H1 (cell line): Measurements from ENCODE around the gene MRGPRE.

Experiments used
- EP300 ChIP-seq, 2 experiments: IDR thresholded peaks; 1 replicate in 1 of 2; 2 replicates in 1 of 2; pipeline ENCODE4 v1.6.1; 2011 to 2012; ENCODE audit warnings: low read depth in 2 of 2, low read length in 2 of 2, mild to moderate bottlenecking in 2 of 2, borderline replicate concordance in 1 of 2, inconsistent platforms in 1 of 2, moderate library complexity in 1 of 2
- FOSL1 ChIP-seq: IDR thresholded peaks from 2 replicates; pipeline ENCODE4 v1.6.1; 2011; ENCODE audit warnings: mild to moderate bottlenecking, low read depth, low read length, moderate library complexity; ENCODE audit not compliant: insufficient read depth
- HDAC6 ChIP-seq: IDR thresholded peaks from one replicate; pipeline ENCODE4 v1.7.1; 2012; ENCODE audit warnings: low read depth, mild to moderate bottlenecking, inconsistent platforms, low read length, moderate library complexity
- KDM5A ChIP-seq: fragments of 200-600 bp; IDR thresholded peaks from 2 replicates; pipeline ENCODE4 v1.7.1; 2012; ENCODE audit warnings: mild to moderate bottlenecking, low read length, inconsistent platforms, mixed read lengths
- MAFK ChIP-seq: IDR thresholded peaks from 2 replicates; pipeline ENCODE4 v1.6.1; 2012; ENCODE audit warnings: low read depth, mild to moderate bottlenecking, improper control_type of control experiment, low read length
- POLR2A ChIP-seq, 2 experiments: IDR thresholded peaks; 1 replicate in 1 of 2; 2 replicates in 1 of 2; pipeline ENCODE4 v1.6.1; 2011; ENCODE audit warnings: low read depth in 2 of 2, low read length in 2 of 2, mild to moderate bottlenecking in 2 of 2; ENCODE audit errors: control extremely low read depth in 1 of 2
- POLR2AphosphoS5 ChIP-seq: IDR thresholded peaks from 2 replicates; pipeline ENCODE4 v1.6.1; 2011; ENCODE audit warnings: low read depth, low read length
- POU5F1 ChIP-seq: IDR thresholded peaks from 2 replicates; pipeline ENCODE4 v1.6.1; 2011; ENCODE audit warnings: low read depth, mild to moderate bottlenecking, low read length, moderate library complexity
- RAD21 ChIP-seq, 2 experiments: IDR thresholded peaks in 1 of 2; conservative IDR thresholded peaks in 1 of 2; 2 replicates each; pipeline ENCODE4 v1.6.1; 2011; ENCODE audit warnings: low read depth in 2 of 2, low read length in 2 of 2, improper control_type of control experiment in 1 of 2, inconsistent platforms in 1 of 2, mild to moderate bottlenecking in 1 of 2, moderate library complexity in 1 of 2
- TAF1 ChIP-seq: IDR thresholded peaks from 2 replicates; pipeline ENCODE4 v1.6.1; 2011; ENCODE audit warnings: mild to moderate bottlenecking, low read depth, low read length
- TEAD4 ChIP-seq: IDR thresholded peaks from 2 replicates; pipeline ENCODE4 v1.6.1; 2012; ENCODE audit warnings: low read depth, low read length, inconsistent platforms, mixed read lengths
- TF ChIP-seq, protein P1 (sequence below): IDR thresholded peaks from 2 replicates; pipeline ENCODE4 v1.6.1; 2012; ENCODE audit warnings: inconsistent platforms
- TF ChIP-seq, protein P2 (sequence below), 3 experiments: IDR thresholded peaks; 1 replicate in 2 of 3; 2 replicates in 1 of 3; pipeline versions ENCODE4 v1.5.1 to v1.6.1; 2011; ENCODE audit warnings: low read length in 3 of 3, mild to moderate bottlenecking in 3 of 3, inconsistent platforms in 2 of 3, low read depth in 1 of 3, moderate library complexity in 1 of 3; ENCODE audit not compliant: insufficient read depth in 1 of 3; ENCODE audit errors: control extremely low read depth in 1 of 3

DNA sequence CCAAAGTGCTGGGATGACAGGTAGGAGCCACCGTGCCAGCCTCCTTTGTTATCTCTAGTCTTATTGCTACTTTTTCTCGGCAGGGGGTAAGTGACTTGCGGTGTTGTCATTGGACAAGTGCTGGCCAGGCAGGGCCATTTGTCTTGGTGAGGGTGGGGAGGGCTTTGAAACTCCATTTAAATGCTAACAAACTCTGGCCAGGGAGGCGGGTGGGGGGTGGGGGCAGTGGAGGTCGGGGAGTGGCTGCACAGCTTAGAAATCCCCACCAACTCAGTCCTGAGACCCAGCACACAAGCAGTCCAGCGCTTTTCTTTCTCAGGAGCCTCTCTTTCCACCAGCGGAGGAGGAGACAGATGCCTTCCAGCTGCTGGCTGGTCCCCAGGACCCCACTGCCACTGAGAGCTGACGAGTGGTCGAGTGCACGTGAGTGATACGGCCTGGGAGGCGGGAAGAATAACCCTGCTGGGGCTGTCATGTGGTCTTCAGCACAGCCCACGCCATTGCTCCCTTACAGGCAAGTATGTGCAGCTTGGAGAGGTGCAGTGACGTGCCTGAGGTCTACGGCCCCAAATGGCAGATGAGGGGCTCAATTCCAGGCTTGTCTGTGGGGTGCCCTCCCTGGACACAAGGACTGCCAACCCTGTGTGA, 42.9 kb downstream of the MRGPRE start:
- no peak for TF ChIP-seq FOSL1
- TF ChIP-seq, protein P1, sequence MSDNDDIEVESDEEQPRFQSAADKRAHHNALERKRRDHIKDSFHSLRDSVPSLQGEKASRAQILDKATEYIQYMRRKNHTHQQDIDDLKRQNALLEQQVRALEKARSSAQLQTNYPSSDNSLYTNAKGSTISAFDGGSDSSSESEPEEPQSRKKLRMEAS: peak; percentile 95
- TF ChIP-seq, protein P2, sequence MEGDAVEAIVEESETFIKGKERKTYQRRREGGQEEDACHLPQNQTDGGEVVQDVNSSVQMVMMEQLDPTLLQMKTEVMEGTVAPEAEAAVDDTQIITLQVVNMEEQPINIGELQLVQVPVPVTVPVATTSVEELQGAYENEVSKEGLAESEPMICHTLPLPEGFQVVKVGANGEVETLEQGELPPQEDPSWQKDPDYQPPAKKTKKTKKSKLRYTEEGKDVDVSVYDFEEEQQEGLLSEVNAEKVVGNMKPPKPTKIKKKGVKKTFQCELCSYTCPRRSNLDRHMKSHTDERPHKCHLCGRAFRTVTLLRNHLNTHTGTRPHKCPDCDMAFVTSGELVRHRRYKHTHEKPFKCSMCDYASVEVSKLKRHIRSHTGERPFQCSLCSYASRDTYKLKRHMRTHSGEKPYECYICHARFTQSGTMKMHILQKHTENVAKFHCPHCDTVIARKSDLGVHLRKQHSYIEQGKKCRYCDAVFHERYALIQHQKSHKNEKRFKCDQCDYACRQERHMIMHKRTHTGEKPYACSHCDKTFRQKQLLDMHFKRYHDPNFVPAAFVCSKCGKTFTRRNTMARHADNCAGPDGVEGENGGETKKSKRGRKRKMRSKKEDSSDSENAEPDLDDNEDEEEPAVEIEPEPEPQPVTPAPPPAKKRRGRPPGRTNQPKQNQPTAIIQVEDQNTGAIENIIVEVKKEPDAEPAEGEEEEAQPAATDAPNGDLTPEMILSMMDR (IDR thresholded peaks at IDR 0.05; ENCODE audit: control extremely low read depth in 1 of 3, insufficient read depth in 1 of 3, low read depth in 1 of 3, low read length in 3 of 3): no peak
- no peak for TF ChIP-seq POLR2A (IDR thresholded peaks at IDR 0.05; ENCODE audit: control extremely low read depth in 1 of 2, low read depth in 2 of 2, low read length in 2 of 2)
- no peak for TF ChIP-seq POU5F1
- no peak for TF ChIP-seq TAF1
- no peak for TF ChIP-seq EP300 (IDR thresholded peaks at IDR 0.05; ENCODE audit: borderline replicate concordance in 1 of 2, low read depth in 2 of 2, low read length in 2 of 2)
- TF ChIP-seq TEAD4: no peak
- no peak for TF ChIP-seq MAFK
- no peak for TF ChIP-seq HDAC6
- no peak for TF ChIP-seq RAD21 (IDR thresholded peaks at IDR 0.05 in 1 of 2, conservative IDR thresholded peaks at IDR 0.05 in 1 of 2; ENCODE audit: low read depth in 2 of 2, low read length in 2 of 2)
- TF ChIP-seq KDM5A: no peak
- TF ChIP-seq POLR2AphosphoS5: no peak
